ENCODE measurements around the gene NSF. TPM values are rescaled to one million over a fixed set of nuclear protein-coding genes. Genes with fewer than 3 reads are reported as not detected.

The NSF gene
- polyA plus RNA-seq, 1 experiment = 86.2 TPM

DNA sequence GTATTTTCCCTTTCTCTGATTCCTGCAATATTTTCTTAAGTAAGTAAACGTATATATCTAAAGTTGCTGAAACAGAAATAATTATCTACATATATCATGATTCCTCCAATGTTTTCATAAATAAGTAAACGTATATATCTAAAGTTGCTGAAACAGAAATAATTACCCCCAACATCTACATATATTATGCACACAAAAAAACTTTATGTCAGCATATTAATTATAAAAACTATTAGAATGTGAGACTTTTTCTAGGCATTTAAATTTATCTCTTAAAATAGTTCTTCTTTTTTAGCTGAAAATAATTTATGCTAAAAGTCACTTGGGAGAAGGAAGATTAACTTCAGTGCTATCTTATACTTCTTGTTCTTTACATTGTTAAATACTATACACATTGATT, 139.6 kb downstream of the NSF start:
- H3K27ac ChIP-seq (ENCODE audit: low read depth, low read length) = no peak overlapping the region
- H3K9me3 ChIP-seq (ENCODE audit: control insufficient read depth, insufficient read depth, low read length) = no peaks in the 10 kb centered on the region
- no peak overlapping the region for H3K4me3 ChIP-seq (ENCODE audit: low read depth, low read length)
- no peak for TF ChIP-seq CTCF (IDR thresholded peaks at IDR 0.05; ENCODE audit: low read depth, low read length)
- no peak for DNase-seq (ENCODE audit: low read depth, low spot score)
- POLR2A ChIA-PET = no interaction called here
- CTCF ChIA-PET = no interaction called here
- no peaks in the 10 kb centered on the region for H3K27me3 ChIP-seq (ENCODE audit: control insufficient read depth, insufficient read depth, low read length)

GRCh38 chr17:46730679-46731078, 140.2 kb downstream of the NSF start:
- H3K27me3 ChIP-seq (ENCODE audit: control insufficient read depth, insufficient read depth, low read length) = no peaks in the 10 kb centered on the region
- ChIA-PET POLR2A (no interaction called here), CTCF (no interaction called here)
- no peak for TF ChIP-seq CTCF (IDR thresholded peaks at IDR 0.05; ENCODE audit: low read depth, low read length)
- no peak overlapping the region for H3K27ac ChIP-seq (ENCODE audit: low read depth, low read length)
- no peak for DNase-seq (ENCODE audit: low read depth, low spot score)
- H3K9me3 ChIP-seq (ENCODE audit: control insufficient read depth, insufficient read depth, low read length) = no peaks in the 10 kb centered on the region
- no peak overlapping the region for H3K4me3 ChIP-seq (ENCODE audit: low read depth, low read length)

DNA sequence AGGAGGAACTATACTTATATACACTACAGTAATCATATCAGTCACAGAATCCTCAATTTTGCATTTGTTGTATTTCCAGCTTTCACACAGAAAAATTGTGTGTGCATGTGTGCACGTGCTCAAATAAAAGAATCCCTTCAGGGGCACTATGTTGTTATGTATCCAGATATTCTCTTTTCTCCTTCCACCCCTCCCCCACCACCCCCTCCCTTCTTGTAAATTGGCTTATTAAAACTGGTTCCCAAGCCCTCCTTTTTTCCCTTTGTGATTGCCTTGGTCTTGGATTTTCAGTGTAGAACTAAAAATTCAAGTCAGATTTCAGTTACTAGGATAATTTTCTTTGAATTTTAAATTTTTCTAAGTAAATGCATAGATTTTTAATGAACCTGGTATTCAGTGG, 141.7 kb downstream of the NSF start:
- DNase-seq (ENCODE audit: low read depth, low spot score) = no peak
- CTCF ChIA-PET = no interaction called here
- H3K27ac ChIP-seq (ENCODE audit: low read depth, low read length) = no peak overlapping the region
- H3K4me3 ChIP-seq (ENCODE audit: low read depth, low read length) = no peak overlapping the region
- no peaks in the 10 kb centered on the region for H3K27me3 ChIP-seq (ENCODE audit: control insufficient read depth, insufficient read depth, low read length)
- H3K9me3 ChIP-seq (ENCODE audit: control insufficient read depth, insufficient read depth, low read length) = no peaks in the 10 kb centered on the region
- no peak for TF ChIP-seq CTCF (IDR thresholded peaks at IDR 0.05; ENCODE audit: low read depth, low read length)
- POLR2A ChIA-PET = no interaction called here

DNA sequence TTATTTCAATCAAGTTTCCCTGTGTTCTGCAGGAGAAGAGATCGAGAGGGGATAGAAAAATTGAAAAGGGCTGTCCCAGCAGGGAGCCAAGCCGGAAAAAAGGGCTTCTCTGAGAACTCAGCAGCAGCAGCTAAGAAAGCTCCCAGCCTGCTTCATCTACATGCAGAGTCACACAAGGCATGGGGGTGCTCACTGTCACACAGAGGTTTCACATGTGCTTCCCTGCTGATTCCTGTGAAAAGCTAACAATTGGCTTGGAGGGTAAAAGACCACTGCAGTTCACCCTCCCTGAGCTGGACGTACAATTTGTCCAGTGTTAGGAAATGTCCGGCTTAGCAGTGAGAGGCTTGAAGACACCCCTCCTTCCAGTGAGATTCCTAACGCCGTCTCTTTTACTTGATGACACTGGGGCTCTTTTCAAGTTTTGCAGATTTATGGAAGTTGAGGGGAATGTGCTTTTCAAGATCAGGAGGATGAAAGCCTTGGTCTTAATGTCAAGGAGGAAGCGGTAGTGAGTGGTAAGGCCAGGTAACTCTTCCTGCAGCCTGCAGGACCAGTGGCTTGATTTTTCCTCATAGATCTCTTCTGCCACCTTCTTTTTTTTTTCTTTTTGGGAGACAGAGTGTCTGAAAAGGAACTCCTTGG, 142.4 kb downstream of the NSF start:
- Histone ChIP-seq H3K27me3 (ENCODE audit: control insufficient read depth, insufficient read depth, low read length) (no peaks in the 10 kb centered on the region), H3K4me3 (ENCODE audit: low read depth, low read length) (no peak overlapping the region), H3K9me3 (ENCODE audit: control insufficient read depth, insufficient read depth, low read length) (no peaks in the 10 kb centered on the region), H3K27ac (ENCODE audit: low read depth, low read length) (no peak overlapping the region)
- ChIA-PET CTCF (no interaction called here), POLR2A (no interaction called here)
- DNase-seq (ENCODE audit: low read depth, low spot score) = no peak
- no peak for TF ChIP-seq CTCF (IDR thresholded peaks at IDR 0.05; ENCODE audit: low read depth, low read length)

GRCh38 chr17:46733837-46734475, 143.5 kb downstream of the NSF start:
- Histone ChIP-seq H3K4me3 (ENCODE audit: low read depth, low read length) (no peak overlapping the region), H3K27ac (ENCODE audit: low read depth, low read length) (no peak overlapping the region), H3K27me3 (ENCODE audit: control insufficient read depth, insufficient read depth, low read length) (no peaks in the 10 kb centered on the region), H3K9me3 (ENCODE audit: control insufficient read depth, insufficient read depth, low read length) (no peaks in the 10 kb centered on the region)
- POLR2A ChIA-PET = no interaction called here
- no peak for TF ChIP-seq CTCF (IDR thresholded peaks at IDR 0.05; ENCODE audit: low read depth, low read length)
- DNase-seq (ENCODE audit: low read depth, low spot score) = no peak
- CTCF ChIA-PET = no interaction called here

Measured in AG04450 (cell line).